HG03354 (cell line): ENCODE data around the gene HDAC8.

Experiments
- ATAC-seq: cut with Tn5 transposase; IDR thresholded peaks from one replicate; pipeline ENCODE4 v1.9.1; 2021; ENCODE audit warnings: mild to moderate bottlenecking; ENCODE audit not compliant: unreplicated experiment, poor library complexity, severe bottlenecking

The HDAC8 gene

DNA sequence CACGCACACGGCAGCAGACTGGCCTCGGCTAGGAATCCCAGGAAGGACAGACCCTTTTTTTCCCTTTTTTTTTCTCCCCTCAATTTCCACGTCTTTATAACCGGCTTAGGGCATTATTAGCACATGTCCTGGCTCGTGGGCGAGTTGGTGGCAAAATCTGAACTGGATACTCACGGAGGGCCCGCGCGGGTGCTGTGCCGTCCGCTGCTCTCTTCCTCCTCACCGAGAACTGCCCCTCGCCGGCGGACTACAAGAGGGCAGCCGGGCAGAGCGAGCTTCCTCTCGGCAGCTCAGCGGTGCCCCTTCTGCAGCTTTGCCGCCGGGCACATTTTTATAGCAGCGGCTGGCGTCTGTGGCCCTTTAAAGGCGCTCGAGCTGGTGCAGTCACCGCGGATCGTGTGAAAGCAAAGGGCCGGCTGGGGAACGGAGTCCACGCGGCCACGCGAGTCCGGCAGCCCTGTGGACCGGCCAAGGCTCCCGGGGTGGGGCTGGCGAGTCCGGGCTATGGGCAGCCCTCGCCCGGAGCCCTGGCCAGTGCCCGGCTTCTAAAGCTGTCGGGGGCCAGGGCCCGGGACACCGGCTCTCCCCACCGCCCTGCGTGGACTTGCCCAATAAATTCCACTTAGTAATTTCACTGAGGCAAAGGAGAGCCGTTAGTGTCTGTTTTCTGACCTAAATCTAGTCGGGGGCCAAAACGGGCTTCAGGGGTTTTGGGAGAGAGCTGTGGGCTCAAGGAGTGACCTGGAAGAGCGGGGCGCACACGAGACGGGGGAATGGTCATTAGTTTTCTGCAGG lies 265.6 kb downstream of the HDAC8 start:
- peak; percentile 70 for ATAC-seq

DNA sequence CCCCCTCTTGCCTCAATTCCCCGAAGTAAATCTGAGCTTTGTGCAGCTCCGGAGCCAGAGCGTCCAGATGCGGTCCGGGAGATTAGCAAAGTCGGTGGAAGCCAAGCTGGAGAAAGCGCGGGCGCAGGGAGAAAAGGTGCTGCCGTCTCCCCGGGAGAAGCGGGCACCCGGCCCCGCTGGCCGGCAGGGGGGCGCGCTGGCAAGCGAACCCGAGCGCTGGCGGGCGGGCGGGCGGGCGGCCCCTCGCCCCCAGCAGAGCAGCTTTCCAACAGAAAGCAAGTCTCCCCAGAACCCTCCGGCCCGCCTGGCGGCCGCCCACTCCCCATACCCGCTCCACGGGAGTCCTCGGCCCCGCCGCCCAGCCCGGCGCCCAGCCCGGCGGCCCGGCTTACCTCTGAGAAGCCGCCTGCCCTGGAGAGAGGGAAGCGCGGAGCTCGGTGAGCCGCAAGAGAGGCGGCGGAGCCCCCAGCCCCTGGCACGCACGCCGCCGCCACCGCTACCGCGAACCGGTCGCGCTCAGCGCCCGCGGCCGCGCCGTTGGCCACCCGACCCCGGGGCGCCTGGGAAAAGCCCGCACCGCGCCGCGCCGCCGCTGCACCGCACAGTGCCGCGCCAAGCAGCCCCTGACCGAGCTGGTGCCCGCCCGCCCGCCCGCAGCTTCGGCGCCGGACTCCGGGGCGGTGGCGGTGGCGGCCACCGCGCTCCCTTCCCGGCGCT lies 266.4 kb downstream of the HDAC8 start:
- peak; percentile 13 for ATAC-seq

GRCh38 chrX:72305286-72306084 lies 267.2 kb downstream of the HDAC8 start, which contains the start of gene CITED1:
Gene CITED1, minus strand, starts transcription at chrX:72305914. Its CDS starts 3,045 bp downstream, at chrX:72302869.
- no peak for ATAC-seq

DNA sequence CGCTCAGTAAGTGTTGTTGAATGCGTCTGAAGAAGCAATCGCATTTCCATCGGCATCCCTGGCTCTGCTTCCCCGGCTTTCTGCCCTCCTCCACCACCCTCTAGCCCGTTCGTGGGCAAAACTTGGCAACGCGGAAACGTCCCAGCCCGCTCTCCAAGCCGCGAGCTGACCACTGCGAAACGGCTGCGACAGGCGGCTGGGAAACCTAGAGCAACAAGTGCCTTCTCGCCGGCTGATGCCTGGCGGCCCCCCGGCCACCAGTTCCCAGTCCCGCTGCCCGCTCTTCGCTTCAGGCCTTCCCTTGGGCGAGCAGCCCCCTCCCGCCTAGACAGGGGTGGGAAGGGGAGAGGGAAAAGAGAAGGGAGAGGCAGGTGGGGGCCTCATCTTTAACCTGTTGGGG lies 267.8 kb downstream of the HDAC8 start:
- no peak for ATAC-seq

- no peak for ATAC-seq
Observed at GRCh38 chrX:72301781-72302180, 270.9 kb downstream of the HDAC8 start.

DNA sequence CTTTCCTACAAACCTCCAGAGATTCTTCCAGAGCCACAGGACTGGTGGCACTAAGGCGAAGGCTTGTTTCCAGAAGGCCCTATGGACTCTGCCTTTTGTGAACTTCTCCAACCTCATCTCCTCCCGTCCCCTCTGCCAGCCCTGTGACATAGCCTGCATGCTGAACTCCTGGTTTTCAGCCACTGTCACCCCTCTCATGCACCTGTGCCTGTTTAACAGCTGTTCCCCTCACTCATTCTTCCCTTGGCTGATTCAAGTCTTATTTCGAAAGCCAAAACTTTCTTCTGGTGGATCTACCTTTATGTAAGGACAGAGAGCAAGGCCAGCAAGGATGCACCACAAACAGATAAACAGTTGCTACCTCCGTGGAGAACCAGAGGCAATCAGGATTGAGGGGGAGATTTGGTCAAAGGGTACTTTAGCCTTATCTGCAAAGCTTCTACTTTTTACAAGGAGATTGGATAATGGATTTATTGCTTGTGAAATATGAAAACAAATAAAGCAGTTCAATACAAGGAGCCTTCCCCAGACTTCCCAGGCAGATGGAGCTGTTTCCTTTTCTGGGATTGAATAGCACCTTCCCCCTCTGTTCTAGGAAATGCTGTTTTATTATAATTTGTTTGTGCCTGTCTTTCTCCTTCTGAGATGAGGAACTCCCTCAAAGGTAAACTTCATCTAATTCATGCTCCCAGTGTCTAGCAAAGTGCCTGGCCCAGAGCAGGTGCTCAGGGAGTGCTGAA lies 272.6 kb downstream of the HDAC8 start:
- ATAC-seq = no peak

GRCh38 chrX:72297953-72298730 lies 274.5 kb downstream of the HDAC8 start:
- no peak for ATAC-seq

GRCh38 chrX:72296991-72297390 lies 275.7 kb downstream of the HDAC8 start:
- ATAC-seq = no peak

GRCh38 chrX:72295745-72296144 lies 276.9 kb downstream of the HDAC8 start:
- no peak for ATAC-seq

GRCh38 chrX:72294497-72294896 lies 278.1 kb downstream of the HDAC8 start:
- no peak for ATAC-seq

DNA sequence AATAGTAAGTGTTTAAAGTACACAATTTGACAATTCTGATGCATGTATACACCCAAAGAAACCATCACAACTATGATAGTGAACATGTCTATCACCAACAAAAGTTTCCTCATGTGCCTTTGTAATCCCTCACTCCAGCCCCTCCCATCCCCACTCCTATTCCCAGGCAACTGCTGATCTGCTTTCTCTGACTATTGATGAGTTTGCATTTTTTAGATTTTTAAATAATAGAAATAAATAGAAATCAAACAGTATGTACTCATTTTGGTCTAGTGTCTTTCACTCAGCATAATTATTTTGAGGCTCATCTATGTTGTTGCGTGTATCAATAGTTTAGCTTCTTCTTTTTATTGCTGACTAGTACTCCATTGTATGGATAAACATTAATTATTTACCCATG lies 290.3 kb downstream of the HDAC8 start:
- no peak for ATAC-seq

DNA sequence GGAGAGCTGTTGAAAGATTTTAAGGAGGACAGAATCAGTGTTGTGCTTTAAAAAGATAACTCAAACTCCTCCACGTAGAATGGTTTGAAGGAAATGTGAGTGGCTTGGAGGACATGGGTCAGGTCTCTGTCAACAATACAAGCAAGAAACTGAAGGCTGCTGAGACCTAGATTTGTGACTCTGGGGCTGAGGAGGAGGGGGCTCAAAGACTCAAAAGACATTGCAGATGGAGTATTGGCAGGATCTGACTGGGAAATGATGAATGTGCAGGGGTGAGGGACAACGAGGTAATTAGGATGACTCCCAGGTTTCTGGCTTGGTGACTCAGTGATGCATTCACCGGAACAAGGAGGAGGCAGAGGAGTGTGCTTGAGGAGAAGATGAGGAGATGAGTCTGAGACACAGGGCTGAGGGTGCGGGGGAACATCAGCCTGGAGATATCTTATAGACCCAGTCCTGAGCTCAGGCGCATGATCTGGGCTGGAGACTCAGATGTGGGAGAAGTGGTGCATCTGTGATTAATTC lies 292.3 kb downstream of the HDAC8 start:
- ATAC-seq = no peak
